ENCODE results near the gene POPDC3. TPM values are rescaled to one million over a fixed set of nuclear protein-coding genes. Genes with fewer than 3 reads are reported as not detected.
"Not testable (repeated sequence)": the region's sequence is repeated elsewhere in the genome, so short reads cannot be mapped to it uniquely, and the experiment has no call there.

Gene POPDC3
- 5.2 TPM for total RNA-seq

- no peak for DNase-seq
Observed at GRCh38 chr6:105179244-105180065, at the start of gene POPDC3. POPDC3 (minus strand) TSS chr6:105180014; CDS start chr6:105161909, 18,105 bp downstream.

DNA sequence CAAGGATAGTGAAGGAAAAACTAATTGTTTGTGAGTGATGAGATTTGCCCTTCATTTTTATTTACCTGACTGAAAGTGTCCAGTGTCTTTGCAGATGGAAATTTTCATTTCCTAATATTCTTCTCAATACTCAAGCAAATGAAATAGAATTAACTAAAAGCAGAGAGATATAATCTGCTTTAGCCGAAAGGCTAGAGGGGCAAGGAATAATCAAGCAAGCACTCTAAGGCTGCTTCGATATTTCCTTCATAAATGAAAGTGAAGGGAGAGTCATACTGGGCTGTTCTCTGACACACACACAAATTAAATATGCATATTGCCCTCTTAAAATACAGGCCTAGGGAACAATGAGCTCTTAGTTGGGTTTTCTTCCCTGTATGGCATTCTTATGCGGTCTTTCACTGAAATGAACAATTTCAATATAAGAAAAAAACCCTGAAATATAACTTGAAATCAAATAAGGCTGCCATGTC, 47.5 kb upstream of the POPDC3 start:
- no peak for DNase-seq

GRCh38 chr6:105226598-105227294, 46.9 kb upstream of the POPDC3 start:
- DNase-seq, result no peak

- DNase-seq, result no peak
Observed at GRCh38 chr6:105223242-105223641, 43.4 kb upstream of the POPDC3 start.

DNA sequence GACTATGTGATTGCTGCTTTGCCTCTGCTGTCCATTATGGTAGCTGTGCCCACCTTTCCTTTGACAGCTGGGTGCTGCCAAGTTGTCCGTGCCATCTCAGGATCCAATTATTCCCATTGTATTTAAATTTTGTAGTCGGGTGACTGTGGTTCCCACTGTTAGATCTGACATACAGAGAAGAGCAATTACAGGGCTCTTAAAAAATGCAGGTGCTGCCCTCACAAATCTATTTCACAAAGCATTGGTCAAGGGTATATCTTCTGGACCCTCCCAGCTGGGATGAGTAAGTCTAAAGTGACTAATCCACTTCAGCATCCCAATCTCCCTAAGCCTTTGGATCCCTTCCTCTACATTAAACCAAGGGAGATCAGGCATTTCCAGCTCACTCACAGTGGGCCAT, 41.4 kb upstream of the POPDC3 start:
- DNase-seq, result not testable (repeated sequence)

- no peak for DNase-seq
Observed at GRCh38 chr6:105220186-105220585, 40.4 kb upstream of the POPDC3 start.

- not testable (repeated sequence) for DNase-seq
Observed at GRCh38 chr6:105219218-105219617, 39.4 kb upstream of the POPDC3 start.

GRCh38 chr6:105215506-105215905, 35.7 kb upstream of the POPDC3 start:
- DNase-seq, result no peak

GRCh38 chr6:105214668-105215067, 34.9 kb upstream of the POPDC3 start:
- DNase-seq, result no peak

DNA sequence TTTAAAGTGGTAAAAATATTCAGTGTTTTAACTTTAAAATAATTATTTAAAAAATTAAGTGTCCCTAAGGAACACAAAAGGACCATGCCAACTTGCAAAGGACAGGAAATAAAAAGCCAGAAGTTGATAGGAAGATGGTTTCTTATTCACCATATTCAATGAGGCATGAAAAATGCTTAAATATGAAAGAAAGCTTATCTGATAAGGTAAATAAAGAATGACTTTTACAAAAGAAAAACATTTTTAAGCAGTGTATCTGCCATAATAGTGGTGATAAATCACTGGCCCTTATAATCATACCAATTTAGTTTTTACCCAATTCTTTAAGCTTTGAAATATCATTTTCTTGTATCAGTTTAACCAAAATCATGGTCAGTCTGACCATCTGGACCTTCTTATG, 33.5 kb upstream of the POPDC3 start:
- no peak for DNase-seq

GRCh38 chr6:105212587-105212986, 32.8 kb upstream of the POPDC3 start:
- DNase-seq, result no peak

- DNase-seq, result no peak
Observed at GRCh38 chr6:105211831-105212230, 32.0 kb upstream of the POPDC3 start.

GRCh38 chr6:105210932-105211531, 31.2 kb upstream of the POPDC3 start:
- DNase-seq, result no peak

GRCh38 chr6:105209950-105210706, 30.3 kb upstream of the POPDC3 start:
- no peak for DNase-seq

- no peak for DNase-seq
Observed at GRCh38 chr6:105207524-105208269, 27.9 kb upstream of the POPDC3 start.

DNA sequence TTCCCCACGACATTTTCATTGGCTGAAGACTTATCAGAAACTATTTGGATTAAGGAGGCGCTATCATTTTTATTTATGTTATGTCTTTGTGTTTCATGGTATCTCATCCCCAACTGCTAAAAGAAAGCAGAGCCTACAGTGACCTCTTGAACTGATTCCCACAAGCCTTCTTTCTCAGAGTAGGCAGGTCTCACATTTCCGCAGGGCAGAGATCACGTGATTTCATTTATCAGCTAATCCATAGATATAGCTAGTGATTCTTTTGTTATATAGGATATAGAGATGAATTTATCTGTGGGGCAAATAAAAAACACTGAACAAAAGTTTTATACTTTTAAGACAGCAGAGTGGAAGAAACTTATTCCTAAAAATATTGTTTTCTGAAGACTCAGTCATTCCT, 25.0 kb upstream of the POPDC3 start:
- DNase-seq, result no peak

DNA sequence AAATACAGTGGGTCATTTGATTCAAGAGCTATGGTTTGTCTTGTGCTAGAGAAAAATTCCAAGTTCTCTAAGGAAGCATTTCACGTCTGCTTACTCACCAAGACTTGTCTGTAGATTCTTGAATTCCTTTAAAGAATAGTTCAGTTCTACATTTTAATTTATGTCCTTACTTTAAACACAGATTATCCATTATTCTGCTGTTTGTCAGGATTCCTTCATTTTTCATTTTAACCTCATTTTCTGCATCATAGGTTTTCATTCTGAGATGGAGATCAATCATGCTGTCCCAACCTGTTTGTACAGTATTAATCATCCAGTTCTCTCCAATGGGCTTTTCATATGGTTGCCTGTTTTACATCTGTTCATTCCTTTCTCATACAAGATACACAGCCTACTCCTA, 24.5 kb upstream of the POPDC3 start:
- no peak for DNase-seq

DNA sequence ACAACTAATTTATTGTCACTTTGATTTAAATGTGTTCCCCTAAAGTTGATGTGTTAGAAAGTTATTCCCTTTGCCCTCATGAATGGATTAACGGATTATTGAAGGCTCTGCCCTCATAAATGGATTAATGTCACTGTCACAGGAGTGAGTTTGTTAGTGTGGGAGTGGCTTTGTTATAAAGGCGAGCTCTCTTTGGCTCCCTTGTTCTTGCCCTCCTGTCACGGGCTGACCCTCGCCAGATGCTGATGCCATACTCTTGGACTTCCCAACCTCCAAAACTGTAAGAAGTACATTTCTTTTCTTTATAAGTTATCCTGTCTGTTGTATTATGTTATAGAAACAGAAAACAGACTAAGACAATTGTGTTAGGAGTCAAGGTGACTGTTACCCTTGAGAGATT, 22.7 kb upstream of the POPDC3 start:
- no peak for DNase-seq

DNA sequence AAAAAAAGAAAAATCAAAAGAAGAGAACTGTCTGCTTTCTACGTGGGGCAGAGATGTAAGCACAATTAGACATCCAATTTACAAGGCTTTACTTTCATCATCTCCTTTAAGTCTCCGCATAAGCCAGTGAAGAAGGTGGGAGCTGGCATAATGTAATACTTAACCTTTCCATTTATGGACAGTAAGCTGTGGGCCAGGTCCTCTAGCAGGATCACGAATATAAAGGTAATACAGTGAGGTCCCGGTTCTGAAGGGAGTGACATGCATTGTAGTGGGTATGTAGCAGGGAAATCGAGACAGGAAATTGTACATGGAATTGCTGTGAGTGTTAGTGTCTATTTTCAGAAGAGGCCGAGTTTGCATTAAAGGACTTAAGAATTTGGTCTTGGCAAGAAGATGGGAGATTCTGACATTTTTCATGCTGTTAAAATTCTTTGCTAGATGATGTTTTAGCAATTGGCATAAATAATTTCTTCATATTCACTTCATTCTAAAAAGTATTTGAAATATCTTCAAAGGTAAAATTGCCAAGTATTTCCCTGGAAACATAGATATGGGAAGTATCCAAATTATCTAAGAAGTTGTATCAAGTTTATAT, 20.4 kb upstream of the POPDC3 start:
- no peak for DNase-seq

- DNase-seq, result no peak
Observed at GRCh38 chr6:105199711-105200110, 19.9 kb upstream of the POPDC3 start.

DNA sequence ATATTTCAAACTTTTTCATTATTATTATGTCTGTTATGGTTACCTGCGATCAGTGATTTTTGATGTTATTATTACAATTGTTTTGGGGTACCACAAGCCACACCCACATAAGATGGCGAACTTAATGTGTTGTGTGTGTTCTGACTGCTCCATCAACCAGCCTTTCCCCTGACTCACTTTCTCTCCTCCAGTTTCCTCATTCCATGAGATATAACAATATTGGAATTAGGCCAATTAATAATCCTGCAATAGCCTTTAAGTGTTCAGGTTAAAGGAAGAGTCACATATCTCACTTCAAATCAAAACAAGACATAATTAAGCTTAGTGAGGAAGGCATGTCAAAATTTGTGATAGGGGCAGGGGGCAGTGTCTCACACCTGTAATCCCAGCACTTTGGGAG, 16.3 kb upstream of the POPDC3 start:
- DNase-seq, result no peak
